CD4-positive, alpha-beta memory T cell (primary cell): Measurements from ENCODE around the gene NRG3. TPM values are rescaled to one million over a fixed set of nuclear protein-coding genes. Genes with fewer than 3 reads are reported as not detected.

Experiments used
- CTCF ChIA-PET: fragments of 350-600 bp; sonication (Branson Sonifier 250); formaldehyde crosslinking; loops from one replicate; lab custom pipeline; 2021; ENCODE audit warnings: inconsistent platforms; ENCODE audit not compliant: partially characterized antibody; lab: Charles Lee
- POLR2A ChIA-PET: fragments of 350-600 bp; sonication (Branson Sonifier 250); formaldehyde crosslinking; loops from one replicate; lab custom pipeline; 2021; ENCODE audit not compliant: partially characterized antibody; lab: Charles Lee
- DNase-seq, 5 donors: peaks; one replicate each; pipeline versions ENCODE4 v3.0.0 to v3.0.0-alpha.2; 2020 to 2022; ENCODE audit warnings: mixed read lengths in 1 of 5
- H3K27ac ChIP-seq: one replicate; pipeline ENCODE4 v1.7.0; 2013; ENCODE audit warnings: low read depth, low read length
- H3K27me3 ChIP-seq: 2 replicates; pipeline ENCODE4 v1.7.0; 2013; ENCODE audit warnings: mild to moderate bottlenecking, low read length, moderate library complexity; ENCODE audit not compliant: insufficient read depth
- H3K36me3 ChIP-seq: 2 replicates; pipeline ENCODE4 v1.7.0; 2013; ENCODE audit warnings: mild to moderate bottlenecking, low read length, moderate library complexity; ENCODE audit not compliant: insufficient read depth
- H3K4me1 ChIP-seq: 2 replicates; pipeline ENCODE4 v1.7.0; 2013; ENCODE audit warnings: mild to moderate bottlenecking, low read length, moderate library complexity; ENCODE audit not compliant: insufficient read depth
- H3K4me3 ChIP-seq, 2 donors: one replicate each; pipeline ENCODE4 v1.7.0; 2013; ENCODE audit warnings: low read length in 2 of 2, mild to moderate bottlenecking in 1 of 2
- H3K9me3 ChIP-seq, 2 donors: one replicate each; pipeline ENCODE4 v1.7.0; 2013; ENCODE audit warnings: low read length in 2 of 2, control low read depth in 1 of 2; ENCODE audit not compliant: control insufficient read depth in 1 of 2
- H3K27ac Mint-ChIP-seq, 7 donors: one replicate each; pipeline ENCODE4 v1.8.0; 2020 to 2021; ENCODE audit warnings: mixed read lengths in 7 of 7, mild to moderate bottlenecking in 6 of 7, inconsistent platforms in 3 of 7, moderate library complexity in 3 of 7
- H3K27me3 Mint-ChIP-seq, 2 donors: one replicate each; pipeline ENCODE4 v1.8.0; 2020 to 2021; ENCODE audit warnings: mixed read lengths in 2 of 2
- H3K36me3 Mint-ChIP-seq, 2 donors: one replicate each; pipeline ENCODE4 v1.8.0; 2020 to 2021; ENCODE audit warnings: mixed read lengths in 2 of 2, inconsistent platforms in 1 of 2, mild to moderate bottlenecking in 1 of 2
- H3K4me1 Mint-ChIP-seq, 4 donors: one replicate each; pipeline ENCODE4 v1.8.0; 2020 to 2021; ENCODE audit warnings: mixed read lengths in 4 of 4, mild to moderate bottlenecking in 1 of 4
- H3K4me3 Mint-ChIP-seq, 8 donors: one replicate each; pipeline ENCODE4 v1.8.0; 2020 to 2021; ENCODE audit warnings: mixed read lengths in 8 of 8, mild to moderate bottlenecking in 7 of 8, moderate library complexity in 6 of 8, inconsistent platforms in 3 of 8
- H3K9me3 Mint-ChIP-seq, 8 donors: one replicate each; pipeline ENCODE4 v1.8.0; 2020 to 2021; ENCODE audit warnings: mixed read lengths in 8 of 8, mild to moderate bottlenecking in 5 of 8, inconsistent platforms in 3 of 8, moderate library complexity in 1 of 8
- intact Hi-C: fragments of 100-400 bp; cut with micrococcal nuclease; formaldehyde crosslinking; loops from one replicate; pipeline ENCODE4 v1.15.1; 2023
- polyA plus RNA-seq, 2 donors: library from polyadenylated mRNA; unstranded; fragments of 300-500 nt; fragmentation: Illumina TruSeq; gene quantifications; one replicate each; pipeline ENCODE4 v1.2.3, GENCODE V29; 2021
- total RNA-seq, 2 experiments: library from RNA; stranded (reverse); gene quantifications; one replicate each; pipeline ENCODE4 v1.2.3, GENCODE V29; 2021

The NRG3 gene
- total and polyA plus RNA-seq, 4 experiments from 2014 or later: not detected

- H3K27ac ChIP-seq: no peak overlapping the region
- Mint-ChIP-seq H3K27ac (no peak overlapping the region), H3K27me3 (no peaks in the 10 kb centered on the region), H3K36me3 (no peaks in the 10 kb centered on the region), H3K9me3 (peaks cover 0 to 11% (median 3%) of the 10 kb centered on the region in 8 donors), H3K4me3 (no peak overlapping the region), H3K4me1 (no peaks in the 10 kb centered on the region)
- no peaks in the 10 kb centered on the region for H3K36me3 ChIP-seq
- intact Hi-C loops: no loop called here
- H3K27me3 ChIP-seq: no peaks in the 10 kb centered on the region
- DNase-seq: no peak
- POLR2A ChIA-PET: no interaction called here
- H3K4me1 ChIP-seq: no peaks in the 10 kb centered on the region
- CTCF ChIA-PET: no interaction called here
- H3K4me3 ChIP-seq: no peak overlapping the region
- H3K9me3 ChIP-seq: no peaks in the 10 kb centered on the region
Measured at GRCh38 chr10:82208726-82209125, 333.7 kb downstream of the NRG3 start.

GRCh38 chr10:82210331-82210730, 335.3 kb downstream of the NRG3 start:
- Mint-ChIP-seq H3K9me3 (peaks cover 0 to 8% (median 3%) of the 10 kb centered on the region in 8 donors), H3K36me3 (no peaks in the 10 kb centered on the region), H3K4me3 (no peak overlapping the region), H3K27ac (no peak overlapping the region), H3K27me3 (no peaks in the 10 kb centered on the region), H3K4me1 (no peaks in the 10 kb centered on the region)
- DNase-seq: no peak
- no peaks in the 10 kb centered on the region for H3K4me1 ChIP-seq
- ChIA-PET POLR2A (no interaction called here), CTCF (no interaction called here)
- no peak overlapping the region for H3K27ac ChIP-seq
- no peaks in the 10 kb centered on the region for H3K36me3 ChIP-seq
- no peaks in the 10 kb centered on the region for H3K27me3 ChIP-seq
- intact Hi-C loops: no loop called here
- H3K9me3 ChIP-seq: no peaks in the 10 kb centered on the region
- no peak overlapping the region for H3K4me3 ChIP-seq

GRCh38 chr10:82211346-82211745, 336.4 kb downstream of the NRG3 start:
- Histone ChIP-seq H3K27ac (no peak overlapping the region), H3K27me3 (no peaks in the 10 kb centered on the region), H3K4me3 (no peak overlapping the region), H3K9me3 (no peaks in the 10 kb centered on the region), H3K4me1 (no peaks in the 10 kb centered on the region), H3K36me3 (no peaks in the 10 kb centered on the region)
- Mint-ChIP-seq H3K4me1 (no peaks in the 10 kb centered on the region), H3K36me3 (no peaks in the 10 kb centered on the region), H3K9me3 (peaks cover 0 to 7% (median 2%) of the 10 kb centered on the region in 8 donors), H3K27ac (no peak overlapping the region), H3K27me3 (no peaks in the 10 kb centered on the region), H3K4me3 (no peak overlapping the region)
- ChIA-PET CTCF (no interaction called here), POLR2A (no interaction called here)
- DNase-seq: no peak
- intact Hi-C loops: no loop called here

GRCh38 chr10:82212753-82213152, 337.8 kb downstream of the NRG3 start:
- Mint-ChIP-seq H3K27me3 (no peaks in the 10 kb centered on the region), H3K36me3 (no peaks in the 10 kb centered on the region), H3K4me1 (no peaks in the 10 kb centered on the region), H3K27ac (no peak overlapping the region), H3K9me3 (peaks cover 0 to 7% (median 2%) of the 10 kb centered on the region in 8 donors), H3K4me3 (no peak overlapping the region)
- intact Hi-C loops: no loop called here
- no peaks in the 10 kb centered on the region for H3K9me3 ChIP-seq
- no peak overlapping the region for H3K4me3 ChIP-seq
- ChIA-PET CTCF (no interaction called here), POLR2A (no interaction called here)
- H3K4me1 ChIP-seq: no peaks in the 10 kb centered on the region
- H3K27me3 ChIP-seq: no peaks in the 10 kb centered on the region
- H3K27ac ChIP-seq: no peak overlapping the region
- DNase-seq: no peak
- no peaks in the 10 kb centered on the region for H3K36me3 ChIP-seq

- H3K27ac ChIP-seq: no peak overlapping the region
- no peaks in the 10 kb centered on the region for H3K27me3 ChIP-seq
- ChIA-PET CTCF (no interaction called here), POLR2A (no interaction called here)
- intact Hi-C loops: no loop called here
- peaks cover 0 to 7% (median 2%) of the 10 kb centered on the region in 8 donors for H3K9me3 Mint-ChIP-seq
- H3K4me3 ChIP-seq: no peak overlapping the region
- no peak overlapping the region for H3K4me3 Mint-ChIP-seq
- H3K4me1 Mint-ChIP-seq: no peaks in the 10 kb centered on the region
- no peaks in the 10 kb centered on the region for H3K27me3 Mint-ChIP-seq
- no peaks in the 10 kb centered on the region for H3K36me3 Mint-ChIP-seq
- H3K36me3 ChIP-seq: no peaks in the 10 kb centered on the region
- no peak for DNase-seq
- H3K9me3 ChIP-seq: no peaks in the 10 kb centered on the region
- no peak overlapping the region for H3K27ac Mint-ChIP-seq
- no peaks in the 10 kb centered on the region for H3K4me1 ChIP-seq
Measured at GRCh38 chr10:82213784-82214183, 338.8 kb downstream of the NRG3 start.

- Histone ChIP-seq H3K9me3 (no peaks in the 10 kb centered on the region), H3K4me1 (no peaks in the 10 kb centered on the region), H3K27me3 (no peaks in the 10 kb centered on the region), H3K4me3 (no peak overlapping the region), H3K27ac (no peak overlapping the region), H3K36me3 (no peaks in the 10 kb centered on the region)
- ChIA-PET CTCF (no interaction called here), POLR2A (no interaction called here)
- Mint-ChIP-seq H3K4me3 (no peak overlapping the region), H3K9me3 (peaks cover 0 to 12% (median under 1%) of the 10 kb centered on the region in 8 donors), H3K27me3 (no peaks in the 10 kb centered on the region), H3K27ac (no peak overlapping the region), H3K36me3 (no peaks in the 10 kb centered on the region), H3K4me1 (no peaks in the 10 kb centered on the region)
- DNase-seq: no peak
- intact Hi-C loops: no loop called here
Measured at GRCh38 chr10:82221056-82221455, 346.1 kb downstream of the NRG3 start.

- ChIA-PET POLR2A (no interaction called here), CTCF (no interaction called here)
- no peaks in the 10 kb centered on the region for H3K4me1 Mint-ChIP-seq
- no peak overlapping the region for H3K4me3 Mint-ChIP-seq
- Histone ChIP-seq H3K36me3 (no peaks in the 10 kb centered on the region), H3K4me1 (no peaks in the 10 kb centered on the region), H3K27me3 (no peaks in the 10 kb centered on the region), H3K9me3 (no peaks in the 10 kb centered on the region), H3K4me3 (no peak overlapping the region), H3K27ac (no peak overlapping the region)
- peaks cover 0 to 12% (median under 1%) of the 10 kb centered on the region in 8 donors for H3K9me3 Mint-ChIP-seq
- H3K27me3 Mint-ChIP-seq: no peaks in the 10 kb centered on the region
- intact Hi-C loops: no loop called here
- H3K27ac Mint-ChIP-seq: no peak overlapping the region
- H3K36me3 Mint-ChIP-seq: no peaks in the 10 kb centered on the region
- no peak for DNase-seq
Measured at GRCh38 chr10:82221601-82222149, 346.7 kb downstream of the NRG3 start.

- H3K4me1 ChIP-seq: no peaks in the 10 kb centered on the region
- CTCF ChIA-PET: no interaction called here
- no peak overlapping the region for H3K27ac Mint-ChIP-seq
- intact Hi-C loops: no loop called here
- no peak for DNase-seq
- H3K9me3 ChIP-seq: no peaks in the 10 kb centered on the region
- no peak overlapping the region for H3K4me3 ChIP-seq
- POLR2A ChIA-PET: no interaction called here
- no peaks in the 10 kb centered on the region for H3K36me3 ChIP-seq
- no peak overlapping the region for H3K27ac ChIP-seq
- H3K4me3 Mint-ChIP-seq: no peak overlapping the region
- no peaks in the 10 kb centered on the region for H3K27me3 ChIP-seq
- no peaks in the 10 kb centered on the region for H3K27me3 Mint-ChIP-seq
- H3K9me3 Mint-ChIP-seq: peaks cover 0 to 16% (median 6%) of the 10 kb centered on the region in 8 donors
- no peaks in the 10 kb centered on the region for H3K4me1 Mint-ChIP-seq
- H3K36me3 Mint-ChIP-seq: no peaks in the 10 kb centered on the region
Measured at GRCh38 chr10:82228701-82229100, 353.7 kb downstream of the NRG3 start.
